ENCODE results near the gene PSMG4. TPM values are rescaled to one million over a fixed set of nuclear protein-coding genes. Genes with fewer than 3 reads are reported as not detected.

The PSMG4 gene
- total and polyA plus RNA-seq, 2 donors (not counting 3 experiments of a cell fraction or from before 2014, with no cell fraction given): 31.4 to 46.0 TPM

DNA sequence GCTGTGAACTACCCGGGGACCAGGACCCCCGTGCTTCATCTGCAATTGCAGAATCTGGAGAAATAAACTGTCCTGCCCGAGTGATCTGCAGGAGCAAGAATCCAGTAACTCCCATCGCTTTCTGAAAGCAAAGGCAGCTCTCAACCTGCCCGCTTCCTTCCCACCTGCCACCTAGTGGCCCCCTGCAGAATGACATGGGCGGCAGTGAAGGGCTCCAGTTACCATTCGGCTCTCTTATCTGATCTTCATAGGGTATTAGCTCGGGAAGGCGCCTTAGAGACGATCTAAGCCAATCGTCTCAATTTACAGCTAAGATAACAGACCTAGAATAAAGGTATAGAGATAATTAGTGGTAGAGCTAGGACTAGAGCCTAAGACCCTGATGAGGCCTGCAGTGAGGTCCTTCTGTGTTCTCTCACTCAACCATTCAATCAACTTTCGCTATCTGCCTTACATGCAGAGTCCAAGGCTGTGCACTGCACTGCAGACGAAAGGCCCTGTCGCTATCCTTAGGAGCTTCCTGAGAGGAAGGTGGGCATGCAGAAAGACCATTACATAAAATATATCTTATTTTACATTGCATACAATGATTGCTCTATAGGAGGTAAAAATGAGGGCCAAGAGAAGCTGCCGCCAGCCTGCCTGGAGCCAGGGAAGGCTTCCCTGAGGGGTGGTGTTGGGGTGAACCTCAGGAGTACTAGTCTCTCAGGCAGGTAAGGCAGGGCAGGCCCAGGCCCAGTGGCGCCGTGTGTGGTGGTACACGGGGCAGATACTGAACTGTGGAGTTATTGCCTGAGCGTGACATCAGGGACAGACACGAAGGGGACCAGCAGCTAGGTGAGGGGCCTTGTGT, 7.1 kb upstream of the PSMG4 start:
- Histone ChIP-seq H3K4me3 (replicated peaks in 1 of 3; ENCODE audit: insufficient read depth in 1 of 3, low read depth in 1 of 3, low read length in 3 of 3) (no peak overlapping the region), H4K20me1 (replicated peaks; ENCODE audit: control insufficient read depth, extremely low read depth, insufficient read depth, low read length) (no peaks in the 10 kb centered on the region), H3K27ac (ENCODE audit: insufficient read depth, low read depth, low read length) (no peak overlapping the region), H3K36me3 (ENCODE audit: control insufficient read depth in 2 of 2, extremely low read depth in 1 of 2, insufficient read depth in 2 of 2, low read length in 2 of 2) (no peaks in the 10 kb centered on the region), H3K9me1 (replicated peaks; ENCODE audit: control insufficient read depth, extremely low read depth, insufficient read depth, low read length) (no peaks in the 10 kb centered on the region), H3K9me3 (replicated peaks; ENCODE audit: control insufficient read depth, insufficient read depth, low read length) (no peaks in the 10 kb centered on the region), H3K9ac (replicated peaks; ENCODE audit: extremely low read depth, insufficient read depth, low read length) (no peak overlapping the region), H3K27me3 (ENCODE audit: control insufficient read depth in 2 of 2, insufficient read depth in 2 of 2, low read length in 2 of 2) (peaks cover 11 to 14% of the 10 kb centered on the region in 2 experiments), H2AFZ (ENCODE audit: low read depth, low read length) (peak overlapping the region; percentile 50), H3K79me2 (ENCODE audit: control insufficient read depth, insufficient read depth, low read length) (no peaks in the 10 kb centered on the region), H3K4me1 (ENCODE audit: control insufficient read depth, extremely low read depth, insufficient read depth, low read length) (no peaks in the 10 kb centered on the region), H3K4me2 (ENCODE audit: insufficient read depth, low read length) (no peak overlapping the region)
- CTCF ChIA-PET: interaction anchor here (0.7 to 5.3 kb wide), 56 partner anchors 9 to 756 kb away, joined by 3 to 121 read pairs (median 4); partner anchors contain the start of genes BPHL, NQO2, RIPK1 and TUBB2A
- intact Hi-C loops (cut with micrococcal nuclease) (loop anchor here (1.0 kb wide), 4 partner anchors 88 to 252 kb away; partner anchors contain the start of genes NQO2 and TUBB2A), dilution Hi-C loops (cut with MboI; ENCODE audit: extremely low pct_ligation_motif_present, low sequenced_read_pairs) (no loop called here)
- no TSS peak for BruUV-seq (replicated peaks)
- TF ChIP-seq, protein P1, sequence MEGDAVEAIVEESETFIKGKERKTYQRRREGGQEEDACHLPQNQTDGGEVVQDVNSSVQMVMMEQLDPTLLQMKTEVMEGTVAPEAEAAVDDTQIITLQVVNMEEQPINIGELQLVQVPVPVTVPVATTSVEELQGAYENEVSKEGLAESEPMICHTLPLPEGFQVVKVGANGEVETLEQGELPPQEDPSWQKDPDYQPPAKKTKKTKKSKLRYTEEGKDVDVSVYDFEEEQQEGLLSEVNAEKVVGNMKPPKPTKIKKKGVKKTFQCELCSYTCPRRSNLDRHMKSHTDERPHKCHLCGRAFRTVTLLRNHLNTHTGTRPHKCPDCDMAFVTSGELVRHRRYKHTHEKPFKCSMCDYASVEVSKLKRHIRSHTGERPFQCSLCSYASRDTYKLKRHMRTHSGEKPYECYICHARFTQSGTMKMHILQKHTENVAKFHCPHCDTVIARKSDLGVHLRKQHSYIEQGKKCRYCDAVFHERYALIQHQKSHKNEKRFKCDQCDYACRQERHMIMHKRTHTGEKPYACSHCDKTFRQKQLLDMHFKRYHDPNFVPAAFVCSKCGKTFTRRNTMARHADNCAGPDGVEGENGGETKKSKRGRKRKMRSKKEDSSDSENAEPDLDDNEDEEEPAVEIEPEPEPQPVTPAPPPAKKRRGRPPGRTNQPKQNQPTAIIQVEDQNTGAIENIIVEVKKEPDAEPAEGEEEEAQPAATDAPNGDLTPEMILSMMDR (IDR thresholded peaks at IDR 0.05; ENCODE audit: extremely low read depth in 1 of 2, insufficient read depth in 1 of 2, low read depth in 1 of 2, low read length in 2 of 2): peak; percentile 95 to 97
- TF ChIP-seq, protein P2, sequence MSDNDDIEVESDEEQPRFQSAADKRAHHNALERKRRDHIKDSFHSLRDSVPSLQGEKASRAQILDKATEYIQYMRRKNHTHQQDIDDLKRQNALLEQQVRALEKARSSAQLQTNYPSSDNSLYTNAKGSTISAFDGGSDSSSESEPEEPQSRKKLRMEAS (IDR thresholded peaks at IDR 0.05; ENCODE audit: insufficient read depth, insufficient read length): no peak
- TF ChIP-seq GATA2 (IDR thresholded peaks at IDR 0.05; ENCODE audit: insufficient read depth, insufficient read length, low read depth, low read length): peak; percentile 86
- FAIRE-seq: peak; percentile 97
- peak; percentile 79 for DNase-seq (ENCODE audit: low read depth, low spot score)
- POLR2A ChIA-PET: interaction anchor here (0.5 to 1.1 kb wide), 3 partner anchors 94 to 359 kb away, joined by 3 to 5 read pairs (median 3); partner anchors contain the start of genes BPHL and TUBB2A
